Uterus (tissue), 4 donors: ENCODE results near the gene COX7A1. TPM values are rescaled to one million over a fixed set of nuclear protein-coding genes. Genes with fewer than 3 reads are reported as not detected.
"Not testable (repeated sequence)": the region's sequence is repeated elsewhere in the genome, so short reads cannot be mapped to it uniquely, and the experiment has no call there.

Source experiments
- DNase-seq, 2 donors: peaks; one replicate each; pipeline ENCODE4 v3.0.0-alpha.2; 2019 to 2020
- H3K27ac ChIP-seq, 2 donors: fragments of 200-600 bp; sonication (generic); 1 replicate in 1 of 2; 2 replicates in 1 of 2; pipeline ENCODE4 v1.5.1; 2016 to 2018
- H3K27me3 ChIP-seq, 2 donors: fragments of 200-600 bp; sonication (generic); one replicate each; pipeline ENCODE4 v1.5.1; 2018 to 2019; ENCODE audit warnings: control low read depth in 1 of 2
- H3K36me3 ChIP-seq, 2 donors: fragments of 200-600 bp; sonication (generic); one replicate each; pipeline ENCODE4 v1.5.1; 2019; ENCODE audit warnings: control low read depth in 1 of 2
- H3K4me1 ChIP-seq, 2 donors: fragments of 200-600 bp; sonication (generic); one replicate each; pipeline ENCODE4 v1.5.1; 2018 to 2019; ENCODE audit warnings: control low read depth in 1 of 2
- H3K4me3 ChIP-seq, 2 donors: fragments of 200-600 bp; sonication (generic); 1 replicate in 1 of 2; 2 replicates in 1 of 2; pipeline ENCODE4 v1.5.1; 2018 to 2019; ENCODE audit warnings: mild to moderate bottlenecking in 1 of 2
- H3K9me3 ChIP-seq, 2 donors: fragments of 200-600 bp; sonication (generic); one replicate each; pipeline ENCODE4 v1.5.1; 2019; ENCODE audit warnings: control low read depth in 1 of 2
- CTCF ChIP-seq, 4 experiments: fragments of 200-600 bp in 2 of 4; fragments of 450-650 bp in 2 of 4; sonication (generic) in 2 of 4; IDR thresholded peaks; one replicate each; pipeline ENCODE4 v1.5.1; 2016 to 2019; ENCODE audit warnings: antibody characterized with exemption in 4 of 4, mild to moderate bottlenecking in 2 of 4, moderate library complexity in 1 of 4
- POLR2A ChIP-seq, 2 donors: fragments of 450-650 bp; IDR thresholded peaks; one replicate each; pipeline ENCODE4 v1.6.1; 2016; ENCODE audit warnings: antibody characterized with exemption in 2 of 2, mild to moderate bottlenecking in 1 of 2, moderate library complexity in 1 of 2
- intact Hi-C: fragments of 100-400 bp; cut with DNase I; formaldehyde crosslinking; loops from one replicate; pipeline ENCODE4 v1.15.1; 2023; ENCODE audit warnings: low total_unique reads
- total RNA-seq, 4 donors: library from RNA; depleted of rRNA in 3 of 4; stranded (reverse); fragments of >200 nt in 3 of 4; gene quantifications; one replicate each; pipeline versions ENCODE4 v1.1.0 to v1.2.4, GENCODE V29; 2014 to 2023
- donor health status: DM: yes; HTN: yes; CAD: no.

COX7A1 gene
- total RNA-seq, 4 donors from 2014 or later: 4.7 to 235 (median 65.2) TPM

DNA sequence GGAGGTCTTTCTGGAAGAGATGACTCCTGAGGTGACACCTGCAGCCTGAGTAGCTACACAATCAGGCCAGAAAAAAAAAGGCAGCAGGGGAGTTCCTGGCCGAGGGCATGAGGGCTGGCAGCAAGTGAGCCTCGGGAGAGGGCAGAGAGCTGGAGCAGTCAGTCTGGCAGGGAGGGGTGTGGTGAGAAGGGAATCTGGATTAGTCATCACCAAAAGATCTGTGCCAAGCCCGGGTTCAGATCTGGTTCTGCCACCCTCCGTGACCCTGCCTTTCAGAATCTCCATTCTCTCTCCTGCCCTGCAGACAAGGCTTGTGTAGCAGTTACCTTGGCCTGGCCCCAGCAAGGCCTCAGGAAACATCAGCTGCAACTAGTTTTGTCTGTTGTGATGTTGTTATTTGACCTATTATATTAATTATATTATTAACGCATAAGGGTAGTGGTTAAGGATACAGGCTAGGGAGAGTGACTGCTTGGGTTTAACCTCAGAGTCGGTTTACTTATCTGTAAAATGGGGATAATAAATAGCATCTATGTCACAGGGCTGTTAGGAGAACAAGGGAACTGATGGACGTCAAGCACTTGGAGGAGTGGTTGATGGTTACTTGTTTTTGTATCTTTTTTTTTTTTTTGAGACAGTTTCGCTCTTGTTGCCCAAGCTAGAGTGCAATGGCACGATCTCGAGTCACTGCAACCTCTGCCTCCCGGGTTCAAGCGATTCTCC lies 15.1 kb downstream of the COX7A1 start:
- H3K4me3 ChIP-seq: no peak overlapping the region
- H3K27ac ChIP-seq: peak overlapping the region in 1 of 2 donors; percentile 23
- intact Hi-C loops: no loop called here
- no peaks in the 10 kb centered on the region for H3K9me3 ChIP-seq
- H3K4me1 ChIP-seq: peaks cover 0 to 10% of the 10 kb centered on the region in 2 donors
- no peaks in the 10 kb centered on the region for H3K36me3 ChIP-seq
- H3K27me3 ChIP-seq: no peaks in the 10 kb centered on the region
- DNase-seq: peak in 1 of 2 donors; percentile 50
- TF ChIP-seq POLR2A (IDR thresholded peaks at IDR 0.05) (no peak), CTCF (IDR thresholded peaks at IDR 0.05) (no peak)

- intact Hi-C loops, DNase-seq, H3K27me3 ChIP-seq, H3K36me3 ChIP-seq, H3K4me3 ChIP-seq, H3K27ac ChIP-seq, H3K4me1 ChIP-seq, H3K9me3 ChIP-seq: not testable (repeated sequence)
These were observed 17.4 kb downstream of the COX7A1 start for GRCh38 chr19:36134867-36135266.

DNA sequence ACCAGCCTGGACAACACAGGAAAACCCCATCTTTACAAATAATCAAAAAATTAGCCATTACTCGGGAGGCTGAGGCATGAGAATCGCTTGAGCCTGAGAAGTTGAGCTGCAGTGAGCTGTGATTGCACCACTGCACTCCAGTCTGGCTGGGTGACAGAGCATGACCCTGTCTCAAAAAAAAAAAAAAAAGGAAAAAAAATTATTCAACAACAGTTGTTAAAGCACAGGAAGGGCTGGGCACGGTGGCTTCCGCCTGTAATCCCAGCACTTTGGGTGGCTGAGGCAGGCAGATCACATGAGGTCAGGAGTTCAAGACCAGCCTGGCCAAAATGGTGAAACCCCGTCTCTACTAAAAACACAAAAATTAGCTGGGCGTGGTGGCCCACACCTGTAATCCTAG lies 21.0 kb downstream of the COX7A1 start:
- H3K27ac ChIP-seq, H3K4me3 ChIP-seq, H3K36me3 ChIP-seq, H3K9me3 ChIP-seq, intact Hi-C loops, H3K4me1 ChIP-seq, DNase-seq, H3K27me3 ChIP-seq: not testable (repeated sequence)

- intact Hi-C loops: loop anchor here (5.0 kb wide), 1 partner anchor 44 kb away; no protein-coding TSS in a partner anchor
- TF ChIP-seq POLR2A (IDR thresholded peaks at IDR 0.05): no peak
- no peak for TF ChIP-seq CTCF (IDR thresholded peaks at IDR 0.05)
- no peak for DNase-seq
- no peaks in the 10 kb centered on the region for H3K27me3 ChIP-seq
- H3K4me1 ChIP-seq: no peaks in the 10 kb centered on the region
- peak overlapping the region; percentile 36 to 44 for H3K4me3 ChIP-seq
- H3K27ac ChIP-seq: peak overlapping the region; percentile 90 to 91
- H3K9me3 ChIP-seq: no peaks in the 10 kb centered on the region
- no peaks in the 10 kb centered on the region for H3K36me3 ChIP-seq
These were observed 23.9 kb downstream of the COX7A1 start for GRCh38 chr19:36128392-36128736.

GRCh38 chr19:36125557-36125956 lies 26.7 kb downstream of the COX7A1 start:
- intact Hi-C loops: loop anchor here (5.0 kb wide), 1 partner anchor 47 kb away; no protein-coding TSS in a partner anchor
- no peaks in the 10 kb centered on the region for H3K36me3 ChIP-seq
- H3K4me3 ChIP-seq: no peak overlapping the region
- no peaks in the 10 kb centered on the region for H3K4me1 ChIP-seq
- no peaks in the 10 kb centered on the region for H3K27me3 ChIP-seq
- TF ChIP-seq POLR2A (IDR thresholded peaks at IDR 0.05) (no peak), CTCF (IDR thresholded peaks at IDR 0.05) (no peak)
- no peaks in the 10 kb centered on the region for H3K9me3 ChIP-seq
- no peak for DNase-seq
- H3K27ac ChIP-seq: no peak overlapping the region

GRCh38 chr19:36121486-36122124 lies 30.6 kb downstream of the COX7A1 start:
- Histone ChIP-seq H3K4me1 (no peaks in the 10 kb centered on the region), H3K27ac (no peak overlapping the region), H3K9me3 (no peaks in the 10 kb centered on the region), H3K4me3 (no peak overlapping the region), H3K36me3 (no peaks in the 10 kb centered on the region), H3K27me3 (no peaks in the 10 kb centered on the region)
- TF ChIP-seq CTCF (IDR thresholded peaks at IDR 0.05) (no peak), POLR2A (IDR thresholded peaks at IDR 0.05) (no peak)
- DNase-seq: no peak
- intact Hi-C loops: no loop called here
